ENCODE data around the gene SCN10A.

- TF ChIP-seq, protein P1, sequence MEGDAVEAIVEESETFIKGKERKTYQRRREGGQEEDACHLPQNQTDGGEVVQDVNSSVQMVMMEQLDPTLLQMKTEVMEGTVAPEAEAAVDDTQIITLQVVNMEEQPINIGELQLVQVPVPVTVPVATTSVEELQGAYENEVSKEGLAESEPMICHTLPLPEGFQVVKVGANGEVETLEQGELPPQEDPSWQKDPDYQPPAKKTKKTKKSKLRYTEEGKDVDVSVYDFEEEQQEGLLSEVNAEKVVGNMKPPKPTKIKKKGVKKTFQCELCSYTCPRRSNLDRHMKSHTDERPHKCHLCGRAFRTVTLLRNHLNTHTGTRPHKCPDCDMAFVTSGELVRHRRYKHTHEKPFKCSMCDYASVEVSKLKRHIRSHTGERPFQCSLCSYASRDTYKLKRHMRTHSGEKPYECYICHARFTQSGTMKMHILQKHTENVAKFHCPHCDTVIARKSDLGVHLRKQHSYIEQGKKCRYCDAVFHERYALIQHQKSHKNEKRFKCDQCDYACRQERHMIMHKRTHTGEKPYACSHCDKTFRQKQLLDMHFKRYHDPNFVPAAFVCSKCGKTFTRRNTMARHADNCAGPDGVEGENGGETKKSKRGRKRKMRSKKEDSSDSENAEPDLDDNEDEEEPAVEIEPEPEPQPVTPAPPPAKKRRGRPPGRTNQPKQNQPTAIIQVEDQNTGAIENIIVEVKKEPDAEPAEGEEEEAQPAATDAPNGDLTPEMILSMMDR (IDR thresholded peaks at IDR 0.05), result no peak
- no peak for TF ChIP-seq POLR2A (IDR thresholded peaks at IDR 0.05)
Measured at GRCh38 chr3:38823722-38824121, 7.7 kb upstream of the SCN10A start.

Data from ovary (tissue), 3 donors.